Nucleus accumbens (tissue), 56 donors: Measurements from ENCODE around the gene EVA1C.
"Not testable (repeated sequence)": the region's sequence is repeated elsewhere in the genome, so short reads cannot be mapped to it uniquely, and the experiment has no call there.

Source experiments
- DNase-seq, 56 donors: peaks; one replicate each; lab custom pipeline; 2025; lab: John Stamatoyannopoulos, UW

The EVA1C gene

DNA sequence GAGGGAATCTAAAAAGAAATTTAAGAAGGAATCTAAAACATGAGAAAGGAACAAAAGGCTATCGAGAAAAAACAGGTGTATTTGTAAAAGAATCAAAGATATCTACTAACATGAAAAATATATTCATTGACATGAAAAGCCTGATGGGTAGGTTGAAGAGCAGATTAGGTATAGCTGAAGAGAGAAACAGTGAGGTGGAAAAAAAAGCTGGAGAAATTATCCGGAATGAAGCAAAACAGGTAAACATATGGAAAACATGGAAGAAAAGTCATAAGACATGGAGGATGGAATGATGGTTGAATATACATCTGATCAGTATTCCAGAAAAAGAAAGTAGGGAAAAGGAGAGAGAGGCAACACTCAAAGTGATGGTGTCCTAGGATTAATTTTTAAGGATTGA lies 9.6 kb downstream of the EVA1C start:
- no peak for DNase-seq

DNA sequence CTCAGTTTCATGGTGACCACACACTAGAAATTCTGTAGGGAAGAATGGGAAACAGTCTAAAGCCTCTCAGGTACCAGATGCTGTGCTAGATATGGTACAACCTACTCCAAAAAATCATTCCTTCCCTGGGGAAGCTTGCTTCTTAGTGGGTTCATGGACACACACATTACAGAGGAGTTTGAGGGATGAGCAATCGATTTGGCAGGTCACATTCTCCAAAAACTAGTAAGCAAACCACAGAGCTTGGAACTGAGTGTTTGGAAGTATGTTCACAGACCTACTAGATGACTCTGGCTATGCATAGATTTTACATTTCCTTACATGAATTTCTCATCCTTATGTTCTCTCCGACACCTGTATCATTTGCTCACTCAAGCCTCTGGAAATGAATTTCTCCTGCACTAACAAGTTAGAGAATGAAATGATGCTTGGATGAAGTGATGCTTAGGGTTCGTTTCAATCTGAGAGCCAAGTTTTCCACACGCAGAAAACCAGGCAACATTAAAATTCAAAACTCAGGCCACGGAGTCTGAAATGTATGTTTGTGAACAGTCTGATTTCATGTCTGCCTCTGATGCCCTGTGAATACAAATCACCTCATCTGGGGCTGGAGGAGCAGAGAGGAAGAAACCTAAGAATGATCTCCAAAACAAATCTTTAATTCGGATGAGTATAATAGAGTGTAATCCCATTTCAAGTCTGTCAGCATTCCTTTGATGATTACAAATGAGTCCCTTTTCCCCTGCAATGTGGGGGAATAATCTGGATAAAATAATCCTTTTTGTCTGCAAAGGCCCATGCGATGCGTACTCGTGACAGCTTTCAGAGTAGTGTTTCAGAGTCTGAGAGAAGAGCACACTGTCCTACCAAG lies 11.0 kb downstream of the EVA1C start:
- no peak for DNase-seq

DNA sequence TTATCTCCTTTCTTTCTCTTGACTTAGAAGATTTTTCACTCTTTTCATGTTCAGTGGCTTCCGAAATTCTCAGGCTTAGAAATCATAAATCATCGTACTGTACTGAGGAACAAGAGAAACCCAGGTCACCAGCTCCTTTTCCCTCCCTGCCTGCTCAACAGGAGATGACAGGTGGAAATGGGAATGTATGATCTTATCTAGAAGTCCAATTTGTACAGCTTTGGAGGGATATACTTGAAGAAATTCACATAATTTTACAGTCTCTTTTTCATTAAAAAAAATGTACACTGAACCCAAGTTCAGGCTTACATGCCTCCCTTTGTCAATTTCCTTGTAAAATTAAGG lies 11.7 kb downstream of the EVA1C start:
- no peak for DNase-seq

DNA sequence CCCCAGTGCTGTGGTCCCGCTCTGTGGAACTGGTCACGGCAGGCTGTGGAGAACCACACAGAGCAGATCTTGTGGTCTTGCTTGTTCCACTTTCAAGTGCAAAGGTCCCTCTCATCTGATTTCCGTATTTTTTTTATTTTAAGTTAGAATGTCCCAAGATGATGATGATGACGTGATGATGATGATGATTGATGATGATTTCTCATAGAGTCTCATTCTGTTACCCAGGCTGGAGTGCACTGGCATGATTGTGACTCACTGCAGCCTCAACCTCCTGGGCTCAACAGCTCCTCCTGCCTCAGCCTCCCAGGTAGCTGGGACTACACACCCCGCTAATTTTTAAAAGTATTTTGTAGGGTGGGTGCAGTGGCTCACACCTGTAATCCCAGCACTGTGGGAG lies 12.2 kb downstream of the EVA1C start:
- no peak for DNase-seq

DNA sequence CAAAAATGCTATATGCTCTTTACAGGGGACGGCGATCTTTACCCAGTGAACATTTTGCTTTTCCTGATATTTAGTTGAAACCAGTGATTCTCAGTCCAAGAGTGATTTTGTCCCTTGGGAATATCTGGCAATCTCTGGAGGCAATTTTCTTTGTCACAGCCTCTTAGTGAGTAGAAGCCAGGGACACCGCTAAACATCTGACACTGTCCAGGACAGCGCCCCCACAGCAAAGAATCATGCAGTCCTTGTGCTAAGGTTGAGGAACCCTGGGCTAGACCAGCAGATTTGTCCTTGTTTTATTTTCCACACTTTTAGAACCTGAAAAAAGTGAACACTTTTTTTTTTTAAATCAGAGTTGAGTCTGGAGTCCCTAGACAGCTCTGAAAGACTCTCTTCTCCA lies 13.1 kb downstream of the EVA1C start:
- DNase-seq, result peak in 3 of 56 donors; percentile 5 to 13 (median 8)

DNA sequence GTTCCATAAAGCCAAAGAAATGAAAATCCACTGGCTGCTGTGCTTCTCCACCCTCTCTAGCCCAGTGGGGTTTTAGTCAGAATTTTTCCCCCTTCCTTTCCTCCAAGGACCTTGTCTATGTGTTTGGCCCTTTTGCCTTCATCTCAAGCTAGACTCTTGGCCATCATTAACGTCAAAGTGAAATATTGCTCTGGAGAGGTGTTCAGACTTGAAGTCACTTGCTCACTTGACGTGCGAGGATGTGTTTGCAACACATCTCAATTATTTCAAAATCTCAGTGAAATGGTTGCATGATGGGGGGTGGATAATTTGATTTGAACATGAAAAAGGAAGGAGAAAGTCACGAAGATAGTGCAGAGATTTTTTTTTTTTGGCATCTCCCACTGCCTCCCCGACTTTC lies 13.6 kb downstream of the EVA1C start:
- DNase-seq, result no peak

- peak in 27 of 56 donors; percentile 9 to 64 (median 35) for DNase-seq
These were observed 14.1 kb downstream of the EVA1C start for GRCh38 chr21:32426592-32427051.

GRCh38 chr21:32427958-32428623 lies 15.6 kb downstream of the EVA1C start:
- no peak for DNase-seq

- not testable (repeated sequence) for DNase-seq
These were observed 20.6 kb downstream of the EVA1C start for GRCh38 chr21:32432982-32433660.

DNA sequence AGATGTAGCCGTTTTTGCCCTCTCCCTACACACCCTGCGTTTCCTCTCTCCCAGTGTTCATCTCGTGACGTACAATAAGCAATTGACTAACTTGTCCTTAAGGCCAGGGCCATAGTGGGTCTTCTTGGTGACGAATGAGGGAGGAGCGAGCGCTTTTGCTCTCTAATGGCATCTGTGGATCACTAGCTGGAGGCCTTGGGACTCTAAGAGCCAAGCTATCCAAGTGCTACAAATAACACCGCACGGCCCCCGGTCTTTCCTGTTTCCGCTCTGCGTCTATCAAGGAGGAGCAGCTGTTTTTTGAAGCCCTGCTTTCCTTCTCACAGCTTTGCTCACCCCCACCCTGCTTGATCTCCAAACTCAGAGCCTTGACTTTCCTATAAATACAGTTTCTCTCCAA lies 25.2 kb downstream of the EVA1C start:
- DNase-seq, result no peak

GRCh38 chr21:32442566-32443318 lies 30.2 kb downstream of the EVA1C start:
- no peak for DNase-seq

- DNase-seq, result no peak
These were observed 32.6 kb downstream of the EVA1C start for GRCh38 chr21:32445101-32445500.

DNA sequence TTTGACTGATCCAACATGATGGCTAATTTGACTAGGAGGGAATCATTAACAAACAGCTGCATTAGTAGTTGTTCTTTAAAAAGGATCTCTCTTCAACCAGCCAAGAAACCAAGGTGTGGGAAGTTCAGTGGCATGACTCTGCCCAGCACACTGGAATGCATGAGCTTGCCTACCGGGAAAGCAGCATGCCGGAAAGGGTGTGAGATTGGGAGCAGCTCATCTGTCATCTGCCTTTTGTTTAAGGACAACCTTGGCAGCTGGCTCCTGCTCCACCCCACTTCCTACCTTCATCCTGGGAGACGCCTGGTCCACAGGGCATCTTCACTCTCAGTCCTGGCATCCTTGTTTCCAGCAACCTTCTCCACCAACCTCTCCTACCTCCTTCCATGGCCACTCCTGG lies 33.9 kb downstream of the EVA1C start:
- not testable (repeated sequence) for DNase-seq

- DNase-seq, result no peak
These were observed 34.7 kb downstream of the EVA1C start for GRCh38 chr21:32447224-32447623.

- no peak for DNase-seq
These were observed 36.5 kb downstream of the EVA1C start for GRCh38 chr21:32448803-32449594.

DNA sequence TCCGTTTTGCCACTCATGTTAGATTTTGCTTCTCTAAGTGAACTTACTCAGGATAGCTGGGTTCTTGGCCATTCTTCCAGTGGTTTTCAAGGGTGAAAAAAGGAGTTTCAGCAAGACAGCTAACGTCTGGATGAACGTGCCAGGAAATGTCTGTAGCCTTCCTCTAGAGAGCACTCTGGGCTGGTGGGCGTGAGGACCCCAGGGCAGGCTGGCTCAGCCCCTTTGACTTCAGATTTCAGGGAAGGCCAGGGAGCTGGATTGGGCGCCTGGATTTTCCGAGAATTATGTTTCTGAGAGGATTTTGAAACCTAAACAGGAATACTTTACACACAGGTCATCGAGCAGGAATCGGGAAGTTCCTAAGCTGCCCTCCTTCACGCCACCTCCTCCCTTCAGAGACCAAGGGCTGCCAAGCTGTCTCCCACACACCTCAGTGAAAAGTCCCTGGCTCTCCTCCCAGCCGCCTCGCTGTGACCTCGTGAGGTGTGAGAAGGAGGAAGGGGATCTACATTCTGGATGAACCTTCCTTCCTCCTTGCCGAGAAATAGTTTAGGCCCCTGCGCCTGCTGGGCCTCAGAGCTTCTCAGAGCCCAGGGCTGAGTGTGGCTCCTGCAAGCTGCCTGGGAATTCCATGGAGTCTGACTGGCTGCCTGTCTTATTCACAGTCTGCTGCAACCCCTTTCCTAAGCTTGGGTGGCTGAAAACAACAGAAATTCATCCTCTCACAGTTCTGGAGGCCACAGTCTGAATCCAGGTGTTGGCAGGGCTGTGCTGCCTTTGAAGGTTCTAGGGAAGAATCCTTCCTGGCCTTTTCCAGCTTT lies 38.6 kb downstream of the EVA1C start:
- peak in 2 of 56 donors; percentile 2 to 4 for DNase-seq

GRCh38 chr21:32452191-32452590 lies 39.7 kb downstream of the EVA1C start:
- DNase-seq, result not testable (repeated sequence)

GRCh38 chr21:32452641-32453040 lies 40.1 kb downstream of the EVA1C start:
- DNase-seq, result no peak

DNA sequence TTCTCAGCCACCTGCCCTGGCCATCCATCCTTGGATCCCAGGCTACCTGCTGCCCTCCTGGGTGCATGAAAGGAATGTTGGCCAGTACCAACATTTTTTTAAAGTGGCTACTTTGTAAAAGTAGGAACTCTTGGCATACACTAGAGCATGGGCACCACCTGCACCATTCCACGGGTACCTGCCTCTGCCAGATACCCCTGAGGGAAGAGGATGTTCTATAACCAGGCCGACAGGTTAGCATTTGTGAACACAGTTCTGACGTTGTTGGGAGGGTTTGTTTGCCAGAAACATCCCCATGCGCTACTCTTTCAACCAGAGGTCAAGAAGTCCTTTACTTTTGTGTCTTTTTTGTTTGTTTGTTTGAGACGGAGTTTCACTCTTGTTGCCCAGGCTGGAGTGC lies 43.0 kb downstream of the EVA1C start:
- no peak for DNase-seq
